Endothelial cell (in vitro differentiated cells): ENCODE data around the gene RHBDL1. TPM values are rescaled to one million over a fixed set of nuclear protein-coding genes. Genes with fewer than 3 reads are reported as not detected.

ENCODE experiments used
- DNase-seq: peaks from one replicate; pipeline ENCODE4 v3.0.0; 2021; ENCODE audit warnings: low spot score
- H3K27ac Mint-ChIP-seq: one replicate; pipeline ENCODE4 v1.8.0; 2021; ENCODE audit warnings: mixed read lengths, inconsistent platforms; ENCODE audit not compliant: unreplicated experiment
- H3K27me3 Mint-ChIP-seq: one replicate; pipeline ENCODE4 v1.8.0; 2021; ENCODE audit warnings: mild to moderate bottlenecking, moderate library complexity, mixed read lengths, inconsistent platforms; ENCODE audit not compliant: unreplicated experiment
- H3K36me3 Mint-ChIP-seq: one replicate; pipeline ENCODE4 v1.8.0; 2021; ENCODE audit warnings: mild to moderate bottlenecking, low read depth, mixed read lengths, inconsistent platforms; ENCODE audit not compliant: unreplicated experiment
- H3K4me1 Mint-ChIP-seq: one replicate; pipeline ENCODE4 v1.8.0; 2021; ENCODE audit warnings: mild to moderate bottlenecking, mixed read lengths, inconsistent platforms; ENCODE audit not compliant: unreplicated experiment
- H3K4me3 Mint-ChIP-seq: one replicate; pipeline ENCODE4 v1.8.0; 2021; ENCODE audit warnings: mild to moderate bottlenecking, mixed read lengths, inconsistent platforms; ENCODE audit not compliant: unreplicated experiment
- H3K9me3 Mint-ChIP-seq: one replicate; pipeline ENCODE4 v1.8.0; 2021; ENCODE audit warnings: mixed read lengths, inconsistent platforms; ENCODE audit not compliant: unreplicated experiment
- total RNA-seq: library from RNA; stranded (reverse); fragmentation: NEBNext Ultra II Directional; extraction: Animal tissue kit (Norgen Biotek cat#: 25700); gene quantifications from one replicate; pipeline ENCODE4 v1.2.1, GENCODE V29; 2021; ENCODE audit not compliant: unreplicated experiment
- TF ChIP-seq, protein P1 (sequence below): fragments of 200-600 bp; sonication (generic); IDR thresholded peaks from one replicate; pipeline ENCODE4 v1.5.0; 2021; ENCODE audit warnings: antibody characterized with exemption; ENCODE audit not compliant: unreplicated experiment

RHBDL1 gene
- total RNA-seq, 1 donor from 2014 or later, result 1.6 TPM

DNA sequence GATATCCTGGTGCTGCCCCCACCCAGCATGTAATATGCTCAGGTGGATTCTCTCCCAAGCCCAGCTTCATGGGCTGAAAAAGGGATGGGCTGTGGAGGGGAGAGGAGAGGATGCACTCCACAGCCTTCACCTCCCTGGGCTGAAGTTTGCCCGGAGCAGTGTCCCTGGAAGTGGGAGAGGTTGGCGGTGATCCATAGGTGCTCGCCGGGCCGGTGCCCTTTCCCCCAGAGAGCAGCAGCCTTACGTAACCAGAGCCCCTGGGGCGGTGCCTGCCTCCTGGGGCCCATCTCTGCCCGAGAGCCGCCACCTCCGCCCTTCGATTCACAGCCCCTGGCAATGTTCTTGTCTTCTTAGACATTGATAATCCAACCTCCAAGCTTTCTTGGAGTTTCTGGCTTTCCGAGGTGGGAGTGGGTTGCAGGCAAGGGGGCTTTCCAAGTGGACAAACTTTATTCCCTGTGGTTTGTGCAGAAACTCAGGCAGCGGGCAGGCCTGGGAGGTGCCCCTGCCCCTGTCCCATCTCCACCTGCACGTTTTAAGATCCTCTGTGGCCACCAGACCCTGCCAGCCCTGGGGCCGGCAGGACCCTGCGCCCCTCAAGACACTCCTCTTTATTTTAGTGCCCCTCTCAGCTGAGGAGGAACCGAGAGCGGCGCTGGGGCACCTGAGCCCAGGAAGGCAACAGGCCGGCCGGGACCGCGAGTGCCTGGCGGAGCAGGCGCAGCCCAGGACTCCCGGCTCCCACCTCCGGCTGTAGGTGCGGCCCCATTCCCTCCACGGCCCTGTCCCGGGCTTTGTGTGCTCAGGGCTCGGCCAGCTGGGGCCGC lies 29.4 kb upstream of the RHBDL1 start:
- no peak for DNase-seq
- Mint-ChIP-seq H3K27ac (no peak overlapping the region), H3K4me3 (no peak overlapping the region), H3K4me1 (no peaks in the 10 kb centered on the region), H3K27me3 (peaks cover 7% of the 10 kb centered on the region), H3K36me3 (no peaks in the 10 kb centered on the region), H3K9me3 (no peaks in the 10 kb centered on the region)
- TF ChIP-seq, protein P1, sequence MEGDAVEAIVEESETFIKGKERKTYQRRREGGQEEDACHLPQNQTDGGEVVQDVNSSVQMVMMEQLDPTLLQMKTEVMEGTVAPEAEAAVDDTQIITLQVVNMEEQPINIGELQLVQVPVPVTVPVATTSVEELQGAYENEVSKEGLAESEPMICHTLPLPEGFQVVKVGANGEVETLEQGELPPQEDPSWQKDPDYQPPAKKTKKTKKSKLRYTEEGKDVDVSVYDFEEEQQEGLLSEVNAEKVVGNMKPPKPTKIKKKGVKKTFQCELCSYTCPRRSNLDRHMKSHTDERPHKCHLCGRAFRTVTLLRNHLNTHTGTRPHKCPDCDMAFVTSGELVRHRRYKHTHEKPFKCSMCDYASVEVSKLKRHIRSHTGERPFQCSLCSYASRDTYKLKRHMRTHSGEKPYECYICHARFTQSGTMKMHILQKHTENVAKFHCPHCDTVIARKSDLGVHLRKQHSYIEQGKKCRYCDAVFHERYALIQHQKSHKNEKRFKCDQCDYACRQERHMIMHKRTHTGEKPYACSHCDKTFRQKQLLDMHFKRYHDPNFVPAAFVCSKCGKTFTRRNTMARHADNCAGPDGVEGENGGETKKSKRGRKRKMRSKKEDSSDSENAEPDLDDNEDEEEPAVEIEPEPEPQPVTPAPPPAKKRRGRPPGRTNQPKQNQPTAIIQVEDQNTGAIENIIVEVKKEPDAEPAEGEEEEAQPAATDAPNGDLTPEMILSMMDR, result no peak

DNA sequence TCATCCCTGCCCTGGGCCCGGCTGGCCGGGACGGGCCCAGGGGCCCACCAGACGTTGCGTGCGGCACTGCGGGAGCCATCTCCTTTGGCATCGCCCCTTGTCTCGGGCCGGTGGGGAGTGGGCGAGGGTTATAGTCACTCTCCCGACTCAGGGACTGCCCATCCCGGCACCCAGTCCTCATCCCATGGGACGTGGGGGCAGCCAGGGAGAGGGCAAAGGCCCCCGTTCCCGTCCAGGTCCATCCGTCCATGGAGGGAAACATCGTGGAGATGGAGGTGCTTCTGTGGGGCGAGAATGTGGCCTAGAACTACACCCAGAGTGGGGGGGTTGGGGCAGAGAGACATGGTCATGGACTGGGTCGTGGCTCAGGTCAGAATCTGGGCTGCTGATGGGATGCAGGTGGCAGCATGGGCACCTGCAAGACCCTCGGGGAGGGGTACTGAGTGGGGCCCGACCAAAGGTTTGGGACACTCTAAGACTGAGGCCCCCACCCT lies 28.7 kb upstream of the RHBDL1 start:
- TF ChIP-seq, protein P1, result no peak
- no peaks in the 10 kb centered on the region for H3K4me1 Mint-ChIP-seq
- H3K27ac Mint-ChIP-seq, result no peak overlapping the region
- no peak overlapping the region for H3K4me3 Mint-ChIP-seq
- no peak for DNase-seq
- no peaks in the 10 kb centered on the region for H3K9me3 Mint-ChIP-seq
- H3K36me3 Mint-ChIP-seq, result no peaks in the 10 kb centered on the region
- H3K27me3 Mint-ChIP-seq, result peaks cover 7% of the 10 kb centered on the region

DNA sequence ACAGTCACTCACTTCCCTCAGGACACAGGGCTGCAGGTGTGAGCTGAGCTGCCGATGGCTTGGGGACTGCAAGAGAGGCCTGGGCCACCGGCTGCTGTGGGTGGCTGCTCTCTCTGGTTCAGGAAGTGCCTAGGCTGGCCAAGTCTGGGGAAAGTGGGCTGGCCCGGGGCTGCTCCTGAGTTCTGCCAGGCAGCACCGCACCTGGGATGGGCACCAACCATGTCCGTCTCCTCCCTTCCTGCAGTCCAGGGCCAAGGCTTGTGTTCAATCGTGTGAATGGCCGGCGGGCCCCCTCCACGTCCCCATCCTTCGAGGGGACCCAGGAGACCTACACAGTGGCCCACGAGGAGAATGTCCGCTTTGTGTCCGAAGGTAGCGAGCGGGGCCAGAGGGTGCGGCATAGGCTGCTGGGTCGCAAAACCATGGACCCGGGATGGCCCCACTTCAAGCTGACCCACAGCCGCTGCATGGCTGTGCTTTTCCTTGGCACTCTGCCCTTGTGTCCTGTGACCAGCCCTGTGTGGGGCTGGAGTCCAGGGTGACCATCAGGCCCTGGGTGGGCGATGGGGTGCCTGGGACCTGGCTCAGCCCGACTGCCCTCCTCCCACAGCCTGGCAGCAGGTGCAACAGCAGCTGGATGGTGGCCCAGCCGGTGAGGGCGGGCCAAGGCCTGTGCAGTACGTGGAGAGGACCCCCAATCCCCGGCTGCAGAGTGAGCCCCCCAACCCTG lies 28.1 kb upstream of the RHBDL1 start:
- Mint-ChIP-seq H3K4me3 (no peak overlapping the region), H3K27ac (no peak overlapping the region), H3K9me3 (no peaks in the 10 kb centered on the region), H3K36me3 (no peaks in the 10 kb centered on the region), H3K27me3 (peaks cover 7% of the 10 kb centered on the region), H3K4me1 (no peaks in the 10 kb centered on the region)
- DNase-seq, result no peak
- TF ChIP-seq, protein P1, result no peak

DNA sequence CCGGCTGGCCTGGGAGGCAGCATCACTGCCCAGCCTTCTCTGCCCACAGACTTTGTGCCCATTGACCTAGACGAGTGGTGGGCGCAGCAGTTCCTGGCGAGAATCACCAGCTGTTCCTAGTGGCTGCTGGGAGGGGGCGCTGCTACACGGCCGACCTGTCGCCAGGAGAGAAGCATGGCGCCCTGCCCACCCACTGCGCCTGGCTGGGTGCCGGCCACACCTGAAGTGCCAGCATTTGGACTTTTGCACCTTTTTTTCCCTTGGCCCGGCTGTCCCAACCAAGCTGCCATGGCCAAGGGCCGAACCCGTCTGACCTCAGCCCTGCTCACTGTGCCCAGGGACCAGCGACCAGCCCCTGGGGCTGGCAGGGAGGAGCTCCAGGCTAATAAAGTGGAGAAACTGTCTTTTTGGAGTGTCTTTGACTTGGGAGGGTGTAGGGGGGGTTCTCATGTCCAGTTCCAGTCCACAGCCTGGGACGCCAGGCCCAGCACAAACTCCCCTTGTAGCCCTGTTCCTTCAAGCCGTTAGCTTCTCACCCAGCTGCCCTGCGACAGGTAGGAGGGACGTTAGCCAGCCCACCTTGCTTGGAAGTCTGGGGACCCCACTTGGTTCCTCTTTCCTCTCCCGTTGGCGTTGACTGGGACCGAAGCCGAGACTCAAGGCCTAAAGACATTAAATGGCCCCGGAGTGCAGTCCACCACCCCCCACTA lies 27.2 kb upstream of the RHBDL1 start:
- no peak for DNase-seq
- Mint-ChIP-seq H3K9me3 (no peaks in the 10 kb centered on the region), H3K4me3 (peak overlapping the region; percentile 62), H3K27ac (no peak overlapping the region), H3K36me3 (no peaks in the 10 kb centered on the region), H3K4me1 (no peaks in the 10 kb centered on the region), H3K27me3 (peaks cover 7% of the 10 kb centered on the region)
- TF ChIP-seq, protein P1, result peak; percentile 56
